Peyer's patch (tissue), 4 donors: Measurements from ENCODE around the gene CEP120.

ENCODE experiments used
- CTCF ChIP-seq, 6 experiments: fragments of 450-650 bp in 4 of 6; fragments of 200-600 bp in 2 of 6; sonication (generic) in 1 of 6; IDR thresholded peaks; one replicate each; pipeline ENCODE4 v1.5.1; 2017 to 2019; ENCODE audit warnings: antibody characterized with exemption in 6 of 6, mild to moderate bottlenecking in 3 of 6, moderate library complexity in 1 of 6
- POLR2A ChIP-seq, 2 donors: fragments of 450-650 bp; IDR thresholded peaks; one replicate each; pipeline ENCODE4 v1.5.1; 2017; ENCODE audit warnings: antibody characterized with exemption in 2 of 2, mild to moderate bottlenecking in 2 of 2, moderate library complexity in 2 of 2

GRCh38 chr5:123428521-123429220 is 5.5 kb upstream of the CEP120 start:
- TF ChIP-seq CTCF (IDR thresholded peaks at IDR 0.05) (no peak), POLR2A (IDR thresholded peaks at IDR 0.05) (no peak)
